Caki2 (cell line): Measurements from ENCODE around the gene SEMA4C. TPM values are rescaled to one million over a fixed set of nuclear protein-coding genes. Genes with fewer than 3 reads are reported as not detected.
A peak's percentile ranks its signal among the peaks of the same experiment; 100 is the strongest.

Experiments used
- DNase-seq: peaks from one replicate; pipeline ENCODE4 v3.0.0-alpha.2; 2015; ENCODE audit warnings: low read depth
- in situ Hi-C: cut with HindIII; loops from 2 replicates; pipeline ENCODE4 v1.10.0; 2016; ENCODE audit warnings: low sequenced_read_pairs, low pct_unique_long_range_greater_than_20kb, mixed read lengths
- total RNA-seq: library from RNA; depleted of rRNA; stranded (reverse); fragments of >200 nt; shearing (Covaris generic); gene quantifications from 2 replicates; pipeline ENCODE4 v1.2.3, GENCODE V29; 2014; ENCODE audit warnings: low replicate concordance; rRNA removed

The SEMA4C gene
- total RNA-seq, 1 experiment from 2014 or later, result 40.4 TPM

GRCh38 chr2:96816127-96816835, 53.6 kb downstream of the SEMA4C start, which contains the start of gene CNNM3:
CNNM3 (plus strand) TSS chr2:96816268; CDS start chr2:96816278, 10 bp downstream.
- in situ Hi-C loops, result no loop called here
- peak; percentile 94 for DNase-seq

- in situ Hi-C loops, result no loop called here
- peak; percentile 70 for DNase-seq
Measured at GRCh38 chr2:96815326-96816126, 54.4 kb downstream of the SEMA4C start.

- in situ Hi-C loops, result no loop called here
- no peak for DNase-seq
Measured at GRCh38 chr2:96813656-96814055, 56.2 kb downstream of the SEMA4C start.

- in situ Hi-C loops, result no loop called here
- DNase-seq, result no peak
Measured at GRCh38 chr2:96811917-96812316, 58.0 kb downstream of the SEMA4C start.

- in situ Hi-C loops, result no loop called here
Measured at GRCh38 chr2:96810783-96811192, 59.1 kb downstream of the SEMA4C start.

GRCh38 chr2:96809951-96810782, 59.7 kb downstream of the SEMA4C start:
- DNase-seq, result no peak
- in situ Hi-C loops, result no loop called here

More at GRCh38 chr2:96810783-96811192, 59.1 kb downstream of the SEMA4C start:
- DNase-seq, result no peak

Other genes starting within 250 kb of the SEMA4C start
- gene KANSL3, start 231.8 kb downstream of the SEMA4C start, total RNA-seq, result 51.5 and 56.1 TPM in 2 replicates
- not detected in 2 replicates for gene FER1L5, start 227.3 kb downstream of the SEMA4C start, total RNA-seq
- gene LMAN2L, start 130.0 kb downstream of the SEMA4C start, total RNA-seq, result 70.7 and 78.9 TPM in 2 replicates
- gene CNNM4, start 109.2 kb downstream of the SEMA4C start, total RNA-seq, result 23.5 and 24.3 TPM in 2 replicates
- gene CNNM3, start 53.8 kb downstream of the SEMA4C start, total RNA-seq, result 28.7 and 41.7 TPM in 2 replicates
- gene ANKRD23, start 26.1 kb downstream of the SEMA4C start, total RNA-seq, result 1.3 and 9.4 TPM in 2 replicates
- gene ANKRD39, start 12.1 kb downstream of the SEMA4C start, total RNA-seq, result 33.2 and 53.3 TPM in 2 replicates
- not detected in 2 replicates for gene FAM178B, start 116.5 kb upstream of the SEMA4C start, total RNA-seq
- gene FAHD2B, start 224.8 kb upstream of the SEMA4C start, total RNA-seq, result 8.7 and 8.9 TPM in 2 replicates
- gene ANKRD36, start 243.1 kb upstream of the SEMA4C start, total RNA-seq, result 2.8 and 12.0 TPM in 2 replicates